Neural cell (in vitro differentiated cells): ENCODE results near the gene CRYZ. TPM values are rescaled to one million over a fixed set of nuclear protein-coding genes. Genes with fewer than 3 reads are reported as not detected.

ENCODE experiments used
- H2AFZ ChIP-seq: fragments of 200-600, 300-800 bp; sonication (generic), shearing (Covaris generic); 2 replicates; pipeline ENCODE4 v1.6.0; 2014; ENCODE audit warnings: low read depth, mild to moderate bottlenecking, antibody characterized with exemption, low read length, moderate library complexity
- H3F3A ChIP-seq: fragments of 200-600 bp; shearing (Covaris generic); 2 replicates; pipeline ENCODE4 v1.6.1; 2016; ENCODE audit warnings: mild to moderate bottlenecking, moderate library complexity, mixed read lengths, antibody characterized with exemption, low read length; ENCODE audit not compliant: insufficient read depth, poor library complexity, severe bottlenecking
- H3K27ac ChIP-seq: fragments of 200-600, 300-800 bp; sonication (generic), shearing (Covaris generic); 2 replicates; pipeline ENCODE4 v1.5.1; 2014; ENCODE audit warnings: mild to moderate bottlenecking, low read length, moderate library complexity
- H3K27me3 ChIP-seq: fragments of 300-800, 200-600 bp; sonication (generic), shearing (Covaris generic); 2 replicates; pipeline ENCODE4 v1.6.0; 2014; ENCODE audit warnings: mild to moderate bottlenecking, low read depth, low read length, moderate library complexity; ENCODE audit not compliant: insufficient read depth
- H3K36me3 ChIP-seq: fragments of 300-800, 200-600 bp; sonication (generic), shearing (Covaris generic); 2 replicates; pipeline ENCODE4 v1.5.1; 2014; ENCODE audit warnings: mild to moderate bottlenecking, antibody characterized with exemption, low read length, moderate library complexity; ENCODE audit not compliant: insufficient read depth
- H3K4me2 ChIP-seq: fragments of 300-800, 200-600 bp; sonication (generic), shearing (Covaris generic); 2 replicates; pipeline ENCODE4 v1.6.0; 2014; ENCODE audit warnings: mild to moderate bottlenecking, low read length
- H3K4me3 ChIP-seq: fragments of 300-800, 200-600 bp; sonication (generic), shearing (Covaris generic); 2 replicates; pipeline ENCODE4 v1.5.1; 2014; ENCODE audit warnings: mild to moderate bottlenecking, low read length, moderate library complexity
- H3K79me2 ChIP-seq: fragments of 200-600 bp; shearing (Covaris generic); replicated peaks from 2 replicates; pipeline ENCODE4 v1.6.0; 2014; ENCODE audit warnings: mild to moderate bottlenecking, low read length, moderate library complexity; ENCODE audit not compliant: insufficient read depth
- H3K9ac ChIP-seq: fragments of 300-800, 200-600 bp; sonication (generic), shearing (Covaris generic); 2 replicates; pipeline ENCODE4 v1.6.1; 2016; ENCODE audit warnings: mild to moderate bottlenecking, low read length, mixed read lengths
- H3K9me2 ChIP-seq: fragments of 200-600 bp; shearing (Covaris generic); 2 replicates; pipeline ENCODE4 v1.6.1; 2016; ENCODE audit warnings: mild to moderate bottlenecking, low read length, mixed read lengths; ENCODE audit not compliant: insufficient read depth
- H3K9me3 ChIP-seq: fragments of 200-600, 300-800 bp; sonication (generic), shearing (Covaris generic); 2 replicates; pipeline ENCODE4 v1.6.1; 2016; ENCODE audit warnings: mild to moderate bottlenecking, mixed run types, low read length, moderate library complexity, mixed read lengths
- H4K20me1 ChIP-seq: fragments of 200-600 bp; shearing (Covaris generic); 2 replicates; pipeline ENCODE4 v1.6.1; 2016; ENCODE audit warnings: mild to moderate bottlenecking, mixed run types; ENCODE audit not compliant: insufficient read depth
- CTCF ChIP-seq: fragments of 450-650 bp; IDR thresholded peaks from 2 replicates; pipeline ENCODE4 v1.5.1; 2014; ENCODE audit warnings: antibody characterized with exemption, mild to moderate bottlenecking, moderate library complexity; ENCODE audit not compliant: poor library complexity, severe bottlenecking
- EP300 ChIP-seq: fragments of 450-650 bp; conservative IDR thresholded peaks from 2 replicates; pipeline ENCODE4 v1.6.1; 2014; ENCODE audit warnings: antibody characterized with exemption, mild to moderate bottlenecking, moderate library complexity; ENCODE audit not compliant: poor library complexity, severe bottlenecking
- EZH2 ChIP-seq: fragments of 200-600, 300-800 bp; shearing (Covaris generic), sonication (generic); IDR thresholded peaks from 2 replicates; pipeline ENCODE4 v1.6.1; 2014; ENCODE audit warnings: antibody characterized with exemption, low read length, borderline replicate concordance, mild to moderate bottlenecking; ENCODE audit not compliant: insufficient read depth, poor library complexity, severe bottlenecking
- MXI1 ChIP-seq: fragments of 450-650 bp; conservative IDR thresholded peaks from 2 replicates; pipeline ENCODE4 v1.6.1; 2014; ENCODE audit warnings: antibody characterized with exemption, mild to moderate bottlenecking; ENCODE audit not compliant: poor library complexity, severe bottlenecking
- POLR2AphosphoS5 ChIP-seq: IDR thresholded peaks from 2 replicates; pipeline ENCODE4 v1.6.1; 2012
- RAD21 ChIP-seq: fragments of 450-650 bp; conservative IDR thresholded peaks from 2 replicates; pipeline ENCODE4 v1.6.1; 2014; ENCODE audit warnings: antibody characterized with exemption, mild to moderate bottlenecking, moderate library complexity
- REST ChIP-seq: IDR thresholded peaks from 2 replicates; pipeline ENCODE4 v1.6.1; 2012; ENCODE audit warnings: borderline replicate concordance
- TAF1 ChIP-seq: IDR thresholded peaks from 2 replicates; pipeline ENCODE4 v1.6.1; 2012; ENCODE audit warnings: low read depth
- polyA plus RNA-seq: library from polyadenylated mRNA; depleted of rRNA; stranded (reverse); fragments of >200 nt; gene quantifications from 2 replicates; pipeline ENCODE4 v1.2.3, GENCODE V29; 2014

Gene CRYZ
- polyA plus RNA-seq, 1 donor from 2014 or later = 1.9 TPM

- no peaks in the 10 kb centered on the region for H3K9me2 ChIP-seq
- no peak for TF ChIP-seq RAD21
These were observed 51.0 kb downstream of the CRYZ start for GRCh38 chr1:74681851-74682250.

GRCh38 chr1:74681449-74681848 lies 51.4 kb downstream of the CRYZ start:
- TF ChIP-seq MXI1 = no peak
- no peak for TF ChIP-seq EZH2
- TF ChIP-seq POLR2AphosphoS5 = no peak
- no peak for TF ChIP-seq EP300
- TF ChIP-seq TAF1 = no peak
- H4K20me1 ChIP-seq = no peaks in the 10 kb centered on the region
- H3K79me2 ChIP-seq = no peaks in the 10 kb centered on the region
- H2AFZ ChIP-seq = no peak overlapping the region
- no peak overlapping the region for H3K9ac ChIP-seq
- H3K9me3 ChIP-seq = no peaks in the 10 kb centered on the region
- H3K9me2 ChIP-seq = no peaks in the 10 kb centered on the region
- H3K36me3 ChIP-seq = no peaks in the 10 kb centered on the region
- H3K27ac ChIP-seq = no peak overlapping the region
- no peak overlapping the region for H3K4me2 ChIP-seq
- H3F3A ChIP-seq = no peaks in the 10 kb centered on the region
- H3K4me3 ChIP-seq = no peak overlapping the region
- no peaks in the 10 kb centered on the region for H3K27me3 ChIP-seq

More at GRCh38 chr1:74681851-74682250, 51.0 kb downstream of the CRYZ start:
- no peaks in the 10 kb centered on the region for H3K9me3 ChIP-seq
- H3F3A ChIP-seq = no peaks in the 10 kb centered on the region
- no peaks in the 10 kb centered on the region for H3K79me2 ChIP-seq
- no peak overlapping the region for H2AFZ ChIP-seq
- no peaks in the 10 kb centered on the region for H3K36me3 ChIP-seq
- H3K27ac ChIP-seq = no peak overlapping the region
- no peaks in the 10 kb centered on the region for H3K27me3 ChIP-seq
- H3K4me3 ChIP-seq = no peak overlapping the region
- H4K20me1 ChIP-seq = no peaks in the 10 kb centered on the region
- H3K9ac ChIP-seq = no peak overlapping the region
- H3K4me2 ChIP-seq = no peak overlapping the region

GRCh38 chr1:74681001-74681400 lies 51.8 kb downstream of the CRYZ start:
- H2AFZ ChIP-seq = no peak overlapping the region
- TF ChIP-seq EP300 = no peak
- TF ChIP-seq EZH2 = no peak
- no peak for TF ChIP-seq TAF1
- no peak for TF ChIP-seq POLR2AphosphoS5
- TF ChIP-seq MXI1 = no peak
- no peak for TF ChIP-seq REST
- TF ChIP-seq CTCF = no peak

More at GRCh38 chr1:74681001-74681400, 51.8 kb downstream of the CRYZ start:
- no peak overlapping the region for H3K27ac ChIP-seq
- H3K9me3 ChIP-seq = no peaks in the 10 kb centered on the region
- no peak overlapping the region for H3K4me3 ChIP-seq
- no peaks in the 10 kb centered on the region for H3K79me2 ChIP-seq
- no peaks in the 10 kb centered on the region for H4K20me1 ChIP-seq
- H3K9me2 ChIP-seq = no peaks in the 10 kb centered on the region
- H3K9ac ChIP-seq = no peak overlapping the region
- no peaks in the 10 kb centered on the region for H3K27me3 ChIP-seq
- no peaks in the 10 kb centered on the region for H3F3A ChIP-seq
- H3K4me2 ChIP-seq = no peak overlapping the region
- no peaks in the 10 kb centered on the region for H3K36me3 ChIP-seq
